ENCODE measurements around the gene FAHD1.
"Not testable (repeated sequence)": the region's sequence is repeated elsewhere in the genome, so short reads cannot be mapped to it uniquely, and the experiment has no call there.

The FAHD1 gene

DNA sequence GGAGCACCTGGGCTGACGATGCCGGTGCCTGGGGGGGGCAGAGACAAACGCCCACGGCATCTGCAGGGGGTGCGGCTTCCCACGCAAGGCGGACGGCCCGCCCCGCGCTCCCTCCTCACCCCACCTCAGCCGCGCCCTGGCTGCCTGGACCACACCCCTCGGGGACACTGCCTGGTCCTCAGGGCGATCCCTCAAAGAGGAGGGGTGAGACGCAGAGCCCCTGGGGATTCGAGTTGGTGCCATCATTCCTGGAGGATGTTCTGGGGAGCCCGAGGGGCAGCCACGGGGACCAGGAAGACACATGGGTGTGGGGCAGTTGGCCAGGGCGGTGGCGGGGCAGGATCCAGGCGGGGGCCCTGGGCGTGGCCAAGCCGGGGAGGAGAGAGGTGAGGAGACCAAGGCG, 37.4 kb upstream of the FAHD1 start:
- DNase-seq (ENCODE audit: low spot score), result no peak

GRCh38 chr16:1790261-1790610, 36.8 kb upstream of the FAHD1 start:
- no peak for DNase-seq (ENCODE audit: low spot score)

DNA sequence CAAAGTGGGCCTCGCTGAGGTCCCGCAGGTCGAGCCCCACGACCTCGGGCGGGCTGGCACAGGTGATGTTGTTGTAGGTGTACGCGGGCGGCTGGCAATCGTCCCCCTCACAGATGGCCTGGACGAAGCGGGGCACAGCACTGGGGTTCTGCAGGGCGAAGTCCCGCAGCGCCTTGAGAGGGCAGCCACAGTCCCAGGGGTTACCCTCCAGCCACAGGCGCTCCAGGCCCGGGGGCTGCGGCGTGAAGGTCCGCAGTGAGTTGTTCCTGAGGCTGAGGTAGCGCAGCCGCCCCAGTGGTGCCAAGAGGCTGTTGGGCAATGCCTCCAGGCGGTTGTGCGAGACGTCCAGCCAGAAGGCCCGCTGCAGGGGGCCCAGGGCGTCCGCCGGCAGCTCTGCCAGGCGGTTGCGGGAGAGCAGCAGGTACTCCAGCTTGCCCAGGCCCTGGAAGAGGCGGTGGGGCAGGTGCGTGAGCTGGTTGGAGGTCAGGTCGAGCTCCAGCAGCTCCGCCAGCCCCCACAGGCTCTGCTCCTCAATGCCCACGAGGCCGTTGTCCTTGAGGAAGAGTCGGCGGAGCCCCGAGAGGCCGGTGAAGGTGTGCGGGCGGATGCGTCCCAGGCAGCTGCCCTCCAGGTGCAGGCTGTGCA, 36.3 kb upstream of the FAHD1 start:
- DNase-seq (ENCODE audit: low spot score), result no peak

GRCh38 chr16:1791256-1791942, 35.6 kb upstream of the FAHD1 start:
- no peak for DNase-seq (ENCODE audit: low spot score)

GRCh38 chr16:1791943-1792812, 34.8 kb upstream of the FAHD1 start:
- DNase-seq (ENCODE audit: low spot score), result no peak

GRCh38 chr16:1792836-1793577, 34.0 kb upstream of the FAHD1 start:
- no peak for DNase-seq (ENCODE audit: low spot score)

DNA sequence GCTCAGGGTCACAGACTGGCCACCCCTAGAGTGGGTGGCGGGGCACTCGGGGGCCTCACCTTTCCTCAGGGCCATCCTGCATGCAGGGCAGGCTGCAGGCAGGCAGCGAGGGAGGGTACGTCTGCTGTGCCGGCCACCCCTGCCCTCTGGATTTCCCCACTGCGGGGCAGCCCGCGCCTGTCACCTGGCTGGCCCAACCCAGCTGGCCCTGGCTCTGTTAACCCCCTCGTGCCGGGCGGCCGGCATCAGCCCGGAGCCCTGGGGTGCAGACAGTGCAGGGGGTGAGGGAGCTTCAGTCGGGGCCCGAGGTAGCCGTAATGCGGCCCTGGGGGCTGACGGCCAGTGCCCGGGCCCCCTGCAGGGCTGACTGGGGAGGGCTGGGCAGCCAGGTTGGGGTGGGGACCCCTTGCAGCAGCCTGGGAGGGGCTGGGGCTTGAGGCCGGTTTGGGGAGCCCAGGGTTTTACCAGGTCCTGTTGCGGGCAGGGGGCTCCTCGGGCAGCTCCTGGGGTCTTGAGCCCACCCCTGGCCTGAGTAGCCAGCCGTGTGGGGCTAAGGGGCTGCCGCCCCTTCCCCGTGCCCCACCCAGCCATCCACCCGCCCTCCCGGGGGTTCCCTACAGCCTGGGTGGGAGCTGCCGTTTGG, 33.3 kb upstream of the FAHD1 start, which contains the start of gene IGFALS:
Gene IGFALS, minus strand, starts transcription at position 128 of the 643 bp plus-strand sequence. Its CDS starts 53 bp downstream, at position 75.
- no peak for DNase-seq (ENCODE audit: low spot score)

DNA sequence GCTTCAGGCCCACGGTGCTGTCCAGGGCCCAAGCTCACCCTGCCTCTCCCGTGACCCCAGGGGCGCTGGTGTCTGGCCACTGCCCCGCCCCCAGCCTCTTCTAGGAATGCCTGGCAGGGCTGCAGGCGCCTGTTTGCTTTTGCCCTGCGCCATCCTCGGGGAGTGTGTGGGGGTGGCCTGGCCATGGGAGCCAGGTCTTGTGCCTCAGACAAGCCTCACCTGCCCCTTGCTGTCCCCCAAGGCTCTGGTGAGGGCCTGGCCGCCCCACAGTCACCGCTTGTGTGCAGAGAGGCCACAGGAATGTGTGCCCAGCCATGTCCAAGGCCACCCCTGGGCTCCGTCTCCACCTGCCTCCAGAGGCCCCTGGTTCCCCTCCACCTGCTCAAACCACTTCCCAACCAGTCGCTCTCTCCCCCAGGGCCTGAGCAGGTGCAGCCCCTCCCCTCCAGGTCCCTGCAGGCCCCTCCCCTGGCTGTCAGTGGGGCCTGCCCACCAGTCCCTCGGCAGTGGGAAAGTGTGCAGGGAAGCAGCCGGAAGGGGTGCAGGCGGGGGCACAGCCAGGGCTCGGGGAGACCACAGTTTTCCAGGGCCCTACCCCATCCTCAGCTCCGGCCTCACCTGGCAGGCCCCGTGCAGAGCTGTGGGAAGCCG, 32.7 kb upstream of the FAHD1 start:
- DNase-seq (ENCODE audit: low spot score), result no peak

DNA sequence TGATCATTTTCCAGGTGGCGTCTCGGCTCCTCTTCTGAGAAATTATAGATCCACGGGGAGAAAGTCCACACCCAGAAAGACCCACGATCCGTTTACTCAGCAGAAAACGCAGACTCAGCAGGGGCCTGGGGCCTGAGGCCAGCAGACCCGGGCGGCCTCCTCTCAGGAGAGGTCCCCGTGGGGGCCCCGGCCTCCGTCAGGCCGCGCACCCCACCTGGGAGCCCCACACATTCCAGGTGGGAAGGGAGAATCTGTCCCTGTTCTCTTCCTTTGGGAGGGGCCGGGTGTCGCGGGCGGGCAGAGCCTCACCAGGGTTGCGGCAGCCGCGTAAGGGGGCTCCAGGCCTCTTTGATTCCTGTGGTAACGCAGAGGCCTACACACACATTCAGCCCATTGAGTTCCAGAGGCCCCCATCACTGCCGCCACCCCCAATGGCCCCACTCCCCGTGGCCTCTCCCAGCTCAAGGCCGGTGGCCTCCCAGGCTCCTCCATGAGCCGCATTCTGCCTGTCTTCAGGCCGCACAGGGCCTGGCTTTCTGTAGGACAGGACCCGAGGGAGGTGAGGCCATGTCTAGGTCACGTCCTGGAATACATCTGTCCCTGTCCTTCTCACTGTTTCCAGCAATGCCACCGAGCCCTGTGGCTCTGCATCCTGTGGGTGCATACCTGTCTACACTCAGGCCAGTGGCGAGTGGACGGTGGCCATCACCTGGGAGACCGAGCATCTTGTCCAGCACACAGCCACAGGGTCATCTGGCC, 31.9 kb upstream of the FAHD1 start:
- DNase-seq (ENCODE audit: low spot score), result no peak

DNA sequence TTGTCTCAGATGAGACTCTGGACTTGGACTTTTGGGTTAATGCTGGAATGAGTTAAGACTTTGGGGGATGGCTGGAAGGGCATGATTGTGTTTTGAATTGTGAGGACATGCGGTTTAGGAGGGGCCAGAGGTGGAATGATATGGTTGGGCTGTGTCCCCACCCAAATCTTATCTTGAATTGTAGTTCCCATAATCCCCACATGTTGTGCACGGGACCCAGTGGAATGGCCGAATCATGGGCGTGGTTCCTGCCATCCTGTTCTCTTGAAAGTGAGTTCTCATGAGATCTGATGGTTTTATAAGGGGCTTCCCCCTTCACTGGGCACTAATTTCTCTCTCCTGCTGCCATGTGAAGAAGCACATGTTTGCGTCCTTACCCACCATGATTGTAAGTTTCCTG, 27.7 kb upstream of the FAHD1 start:
- not testable (repeated sequence) for DNase-seq (ENCODE audit: low spot score)

DNA sequence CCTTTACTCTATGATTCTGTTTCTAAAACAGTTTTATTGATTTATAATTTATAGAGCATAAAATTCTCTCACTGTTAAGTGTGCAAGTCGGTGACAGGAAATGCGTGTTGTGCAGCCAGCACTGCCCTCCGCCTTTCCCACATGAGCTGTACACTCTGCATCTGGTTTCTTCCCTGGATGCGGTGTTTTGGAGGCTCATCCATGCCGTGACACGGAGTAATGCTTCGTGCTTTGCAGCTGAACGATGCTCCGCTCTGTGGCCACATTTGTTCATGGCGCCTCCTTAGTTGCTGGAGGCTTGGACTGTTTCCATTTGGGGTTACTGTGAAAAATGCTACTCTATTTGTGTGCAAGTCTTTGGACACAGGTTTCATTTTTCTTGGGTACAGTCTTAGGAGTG, 26.3 kb upstream of the FAHD1 start:
- no peak for DNase-seq (ENCODE audit: low spot score)

- no peak for DNase-seq (ENCODE audit: low spot score)
These were observed 19.4 kb upstream of the FAHD1 start for GRCh38 chr16:1807626-1808025.

DNA sequence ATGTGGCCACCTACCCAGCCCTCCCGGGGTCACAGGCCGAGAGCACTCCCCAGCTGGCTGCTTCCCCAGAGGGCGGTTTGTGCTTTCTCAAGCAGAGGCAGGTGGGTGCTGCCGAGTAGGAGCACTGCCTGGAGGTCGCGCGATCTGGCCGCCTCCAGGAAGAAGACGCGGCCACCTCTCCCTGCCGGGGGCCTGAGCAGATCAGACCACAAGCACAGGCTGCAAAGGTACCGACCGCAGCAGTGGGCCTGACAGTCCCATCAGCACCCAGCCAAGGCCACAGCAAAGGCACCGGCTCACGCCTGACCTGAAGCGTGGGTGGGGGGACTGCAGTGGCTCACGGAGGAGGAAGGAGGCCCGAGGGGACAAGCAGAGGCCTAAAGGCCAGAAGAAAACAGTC, 18.3 kb upstream of the FAHD1 start:
- DNase-seq (ENCODE audit: low spot score), result no peak

- DNase-seq (ENCODE audit: low spot score), result no peak
These were observed 17.7 kb upstream of the FAHD1 start for GRCh38 chr16:1809281-1809801.

DNA sequence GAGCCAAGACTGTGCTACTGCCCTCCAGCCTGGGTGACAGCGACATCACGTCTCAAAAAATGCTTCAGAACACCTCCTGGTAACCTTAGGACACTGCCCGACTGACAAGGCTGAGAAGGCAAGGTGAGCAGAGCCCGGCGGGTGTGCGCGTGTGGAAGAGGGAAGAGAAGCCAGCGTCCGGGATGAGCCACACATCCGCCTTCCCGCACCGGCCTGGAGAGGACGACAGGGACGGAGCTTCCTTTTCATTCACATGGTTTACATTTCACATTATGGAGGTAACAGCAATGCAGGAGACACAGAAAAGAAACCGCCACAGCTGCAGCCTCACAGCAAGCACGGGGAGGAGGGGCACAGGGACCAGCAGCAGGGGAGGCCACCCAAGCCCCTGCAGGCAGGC, 16.9 kb upstream of the FAHD1 start:
- DNase-seq (ENCODE audit: low spot score), result no peak

DNA sequence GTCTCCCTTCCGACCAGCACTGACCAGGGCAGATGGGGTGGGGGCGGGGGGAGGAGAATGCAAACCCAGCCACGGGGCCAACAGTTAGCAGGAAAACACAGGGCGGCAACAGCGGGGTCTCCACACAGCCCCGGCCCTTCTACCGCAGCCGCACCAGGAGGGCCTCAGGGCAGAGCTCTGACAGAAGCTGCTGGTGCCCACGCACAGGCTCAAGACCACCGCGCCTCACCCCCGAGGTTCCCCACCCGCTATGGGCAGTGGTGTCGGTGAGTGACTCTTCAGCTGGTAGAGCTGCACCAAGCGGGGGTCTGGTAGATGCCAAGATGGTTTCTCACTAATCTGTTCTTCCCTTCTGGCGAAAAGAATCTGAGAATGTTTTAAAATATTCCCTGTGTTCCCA, 16.5 kb upstream of the FAHD1 start:
- DNase-seq (ENCODE audit: low spot score), result no peak

- DNase-seq (ENCODE audit: low spot score), result peak; percentile 46
These were observed 14.3 kb upstream of the FAHD1 start for GRCh38 chr16:1812732-1813163.

DNA sequence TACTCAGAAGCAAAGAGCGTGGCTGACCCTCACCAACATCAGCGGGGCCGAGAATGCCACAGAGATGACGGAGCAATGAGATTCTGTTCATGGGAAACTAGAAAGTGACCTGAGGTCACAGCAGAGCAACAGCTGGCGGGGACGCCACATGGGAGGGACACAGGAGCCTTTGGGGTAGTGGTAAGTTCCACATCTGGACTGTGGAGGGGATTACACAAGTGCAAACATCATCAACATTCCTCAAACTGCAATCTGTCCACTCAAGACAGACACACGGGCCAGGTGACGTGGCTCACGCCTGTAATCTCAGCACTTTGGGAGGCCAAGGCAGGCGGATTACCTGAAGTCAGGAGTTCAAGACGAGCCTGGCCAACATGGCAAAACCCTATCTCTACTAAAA, 11.5 kb upstream of the FAHD1 start:
- DNase-seq (ENCODE audit: low spot score), result no peak

DNA sequence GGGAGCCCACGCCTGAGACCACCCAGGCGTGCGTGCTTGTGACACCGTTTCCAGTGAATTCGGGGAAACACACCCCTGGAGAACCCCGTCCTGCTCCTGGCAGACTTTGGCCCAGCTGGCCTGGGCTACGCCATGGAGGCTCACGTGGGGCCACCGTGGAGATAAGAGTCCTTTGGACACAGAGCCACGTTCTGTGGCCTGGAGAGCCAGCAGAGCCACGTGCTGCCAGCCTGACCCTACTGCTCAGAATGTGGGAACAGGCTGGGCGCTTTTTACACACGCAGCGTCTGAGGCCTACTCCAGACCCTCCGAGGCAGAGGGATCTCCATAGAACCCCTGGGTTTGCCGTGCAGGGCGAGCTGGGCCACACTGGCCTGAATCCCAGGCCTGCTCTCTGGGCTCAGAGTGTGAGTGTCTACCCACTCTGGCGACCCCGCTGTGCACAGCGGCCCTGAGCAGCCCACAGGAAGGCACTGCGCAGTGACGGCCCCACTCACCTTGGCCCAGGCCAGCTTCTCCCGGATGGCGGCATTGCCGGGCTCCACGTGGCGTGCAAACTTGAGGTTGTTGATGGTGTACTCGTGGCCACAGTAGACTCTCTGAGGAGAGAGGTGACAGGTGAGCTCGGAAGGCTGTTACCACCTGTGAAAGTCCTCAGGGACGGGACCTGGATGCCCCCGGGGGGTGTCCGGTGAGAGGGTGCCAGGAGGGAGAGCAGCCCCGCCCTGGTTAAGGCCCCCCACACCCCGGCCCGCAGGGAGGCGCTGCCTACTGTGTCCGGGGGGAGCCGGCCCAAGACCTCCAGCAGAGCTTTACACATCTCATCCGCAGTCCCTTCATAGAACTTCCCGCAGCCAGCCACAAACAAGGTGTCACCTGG, 10.4 kb upstream of the FAHD1 start:
- DNase-seq (ENCODE audit: low spot score), result no peak

Data from activated CD4-positive, alpha-beta T cell treated with anti-CD3 and anti-CD28 coated beads, Interleukin-2, Interleukin-4, amounts not matched to agents 100 ng/mL and 50 ng/mL, durations not matched to agents 16 hours and 8 hours (primary cell).